Activated CD4-positive, alpha-beta memory T cell treated with anti-CD3 and anti-CD28 coated beads for 36 hours (primary cell): ENCODE results near the gene GABRR1. TPM values are rescaled to one million over a fixed set of nuclear protein-coding genes. Genes with fewer than 3 reads are reported as not detected.

ENCODE experiments used
- CTCF ChIA-PET: fragments of 350-600 bp; sonication (Branson Sonifier 250); formaldehyde crosslinking; loops from one replicate; lab custom pipeline; 2021; ENCODE audit warnings: antibody characterized with exemption, inconsistent platforms; lab: Charles Lee
- POLR2A ChIA-PET: fragments of 350-600 bp; sonication (Branson Sonifier 250); formaldehyde crosslinking; loops from one replicate; lab custom pipeline; 2021; ENCODE audit warnings: antibody characterized with exemption; lab: Charles Lee
- DNase-seq: peaks from one replicate; pipeline ENCODE4 v3.0.0-alpha.2; 2020
- H3K27ac Mint-ChIP-seq: one replicate; pipeline ENCODE4 v1.8.0; 2021; ENCODE audit warnings: mixed read lengths
- H3K27me3 Mint-ChIP-seq: one replicate; pipeline ENCODE4 v1.8.0; 2021; ENCODE audit warnings: mixed read lengths
- H3K36me3 Mint-ChIP-seq: one replicate; pipeline ENCODE4 v1.8.0; 2021; ENCODE audit warnings: mixed read lengths
- H3K4me1 Mint-ChIP-seq: one replicate; pipeline ENCODE4 v1.8.0; 2021; ENCODE audit warnings: low read depth, mixed read lengths
- H3K4me3 Mint-ChIP-seq: one replicate; pipeline ENCODE4 v1.8.0; 2021; ENCODE audit warnings: mild to moderate bottlenecking, mixed read lengths
- H3K9me3 Mint-ChIP-seq: one replicate; pipeline ENCODE4 v1.8.0; 2021; ENCODE audit warnings: mixed read lengths
- intact Hi-C: fragments of 100-400 bp; cut with micrococcal nuclease; formaldehyde crosslinking; loops from one replicate; pipeline ENCODE4 v1.15.1; 2023
- total RNA-seq, 2 experiments: library from RNA; stranded (reverse); gene quantifications; one replicate each; pipeline ENCODE4 v1.2.3, GENCODE V29; 2021

GABRR1 gene
- total RNA-seq, 2 experiments from 2014 or later: not detected

GRCh38 chr6:89212472-89212871 lies 4.7 kb downstream of the GABRR1 start:
- Mint-ChIP-seq H3K4me1 (no peaks in the 10 kb centered on the region), H3K9me3 (no peaks in the 10 kb centered on the region), H3K27ac (no peak overlapping the region), H3K4me3 (no peak overlapping the region), H3K27me3 (peaks cover 6% of the 10 kb centered on the region), H3K36me3 (no peaks in the 10 kb centered on the region)
- ChIA-PET POLR2A (no interaction called here), CTCF (no interaction called here)
- intact Hi-C loops: no loop called here
- DNase-seq: no peak

- CTCF ChIA-PET: interaction anchor here (0.7 kb wide), 1 partner anchor 153 kb away, joined by 3 read pairs; no protein-coding TSS in a partner anchor
Observed at GRCh38 chr6:89209457-89209856, 7.7 kb downstream of the GABRR1 start.

GRCh38 chr6:89208551-89208950 lies 8.6 kb downstream of the GABRR1 start:
- Mint-ChIP-seq H3K4me1 (no peaks in the 10 kb centered on the region), H3K27me3 (peaks cover 6% of the 10 kb centered on the region), H3K4me3 (no peak overlapping the region), H3K27ac (no peak overlapping the region), H3K9me3 (no peaks in the 10 kb centered on the region), H3K36me3 (no peaks in the 10 kb centered on the region)
- intact Hi-C loops: no loop called here
- ChIA-PET CTCF (no interaction called here), POLR2A (no interaction called here)
- DNase-seq: no peak

More at GRCh38 chr6:89209457-89209856, 7.7 kb downstream of the GABRR1 start:
- H3K27me3 Mint-ChIP-seq: peaks cover 6% of the 10 kb centered on the region
- H3K4me1 Mint-ChIP-seq: no peaks in the 10 kb centered on the region
- H3K4me3 Mint-ChIP-seq: no peak overlapping the region
- intact Hi-C loops: no loop called here
- no peak overlapping the region for H3K27ac Mint-ChIP-seq
- no peaks in the 10 kb centered on the region for H3K36me3 Mint-ChIP-seq
- no peak for DNase-seq
- no peaks in the 10 kb centered on the region for H3K9me3 Mint-ChIP-seq
- POLR2A ChIA-PET: no interaction called here

- intact Hi-C loops: no loop called here
- H3K4me3 Mint-ChIP-seq: no peak overlapping the region
- DNase-seq: no peak
- POLR2A ChIA-PET: interaction anchor here (0.6 kb wide), 2 partner anchors 918 to 1121 kb away, joined by 3 to 4 read pairs; no protein-coding TSS in a partner anchor
- CTCF ChIA-PET: no interaction called here
- H3K36me3 Mint-ChIP-seq: no peaks in the 10 kb centered on the region
- no peaks in the 10 kb centered on the region for H3K9me3 Mint-ChIP-seq
- H3K4me1 Mint-ChIP-seq: no peaks in the 10 kb centered on the region
- peaks cover 4% of the 10 kb centered on the region for H3K27me3 Mint-ChIP-seq
- H3K27ac Mint-ChIP-seq: no peak overlapping the region
Observed at GRCh38 chr6:89205819-89206218, 11.3 kb downstream of the GABRR1 start.

- Mint-ChIP-seq H3K4me1 (no peaks in the 10 kb centered on the region), H3K27me3 (peaks cover 3% of the 10 kb centered on the region), H3K27ac (no peak overlapping the region), H3K9me3 (no peaks in the 10 kb centered on the region), H3K4me3 (no peak overlapping the region), H3K36me3 (no peaks in the 10 kb centered on the region)
- ChIA-PET POLR2A (no interaction called here), CTCF (no interaction called here)
- DNase-seq: no peak
- intact Hi-C loops: no loop called here
Observed at GRCh38 chr6:89204096-89204495, 13.1 kb downstream of the GABRR1 start.

GRCh38 chr6:89200706-89201215 lies 16.4 kb downstream of the GABRR1 start:
- Mint-ChIP-seq H3K27ac (no peak overlapping the region), H3K4me1 (no peaks in the 10 kb centered on the region), H3K4me3 (no peak overlapping the region), H3K36me3 (peaks cover 1% of the 10 kb centered on the region), H3K9me3 (peaks cover 3% of the 10 kb centered on the region), H3K27me3 (peaks cover 3% of the 10 kb centered on the region)
- CTCF ChIA-PET: interaction anchor here (1.2 kb wide), 1 partner anchor 408 kb away, joined by 5 read pairs; no protein-coding TSS in a partner anchor
- POLR2A ChIA-PET: interaction anchor here (0.6 kb wide), 1 partner anchor 197 kb away, joined by 3 read pairs; no protein-coding TSS in a partner anchor
- DNase-seq: no peak
- intact Hi-C loops: no loop called here

- no peak for DNase-seq
- intact Hi-C loops: no loop called here
- peaks cover 8% of the 10 kb centered on the region for H3K27me3 Mint-ChIP-seq
- peaks cover 5% of the 10 kb centered on the region for H3K36me3 Mint-ChIP-seq
- H3K4me3 Mint-ChIP-seq: no peak overlapping the region
- peaks cover 14% of the 10 kb centered on the region for H3K9me3 Mint-ChIP-seq
- POLR2A ChIA-PET: no interaction called here
- no peaks in the 10 kb centered on the region for H3K4me1 Mint-ChIP-seq
- H3K27ac Mint-ChIP-seq: no peak overlapping the region
- CTCF ChIA-PET: interaction anchor here (0.6 kb wide), 1 partner anchor 35 kb away, joined by 4 read pairs; no protein-coding TSS in a partner anchor
Observed at GRCh38 chr6:89199579-89199978, 17.6 kb downstream of the GABRR1 start.

GRCh38 chr6:89198235-89198634 lies 18.9 kb downstream of the GABRR1 start:
- Mint-ChIP-seq H3K36me3 (peaks cover 6% of the 10 kb centered on the region), H3K4me3 (no peak overlapping the region), H3K27ac (no peak overlapping the region), H3K9me3 (peaks cover 25% of the 10 kb centered on the region), H3K27me3 (peaks cover 8% of the 10 kb centered on the region), H3K4me1 (no peaks in the 10 kb centered on the region)
- no peak for DNase-seq
- ChIA-PET POLR2A (no interaction called here), CTCF (no interaction called here)
- intact Hi-C loops: no loop called here

GRCh38 chr6:89197141-89197540 lies 20.0 kb downstream of the GABRR1 start:
- H3K4me3 Mint-ChIP-seq: no peak overlapping the region
- H3K4me1 Mint-ChIP-seq: no peaks in the 10 kb centered on the region
- peaks cover 6% of the 10 kb centered on the region for H3K36me3 Mint-ChIP-seq
- peaks cover 8% of the 10 kb centered on the region for H3K27me3 Mint-ChIP-seq
- ChIA-PET POLR2A (no interaction called here), CTCF (no interaction called here)
- no peak overlapping the region for H3K27ac Mint-ChIP-seq
- intact Hi-C loops: no loop called here
- H3K9me3 Mint-ChIP-seq: peaks cover 25% of the 10 kb centered on the region
- DNase-seq: no peak

- H3K27ac Mint-ChIP-seq: no peak overlapping the region
- ChIA-PET CTCF (interaction anchor here (0.9 kb wide), 1 partner anchor 116 kb away, joined by 3 read pairs; no protein-coding TSS in a partner anchor), POLR2A (no interaction called here)
- H3K4me1 Mint-ChIP-seq: no peaks in the 10 kb centered on the region
- no peak overlapping the region for H3K4me3 Mint-ChIP-seq
- DNase-seq: no peak
- intact Hi-C loops: no loop called here
- H3K36me3 Mint-ChIP-seq: peaks cover 6% of the 10 kb centered on the region
- H3K27me3 Mint-ChIP-seq: peaks cover 7% of the 10 kb centered on the region
- H3K9me3 Mint-ChIP-seq: peaks cover 25% of the 10 kb centered on the region
Observed at GRCh38 chr6:89194559-89194958, 22.6 kb downstream of the GABRR1 start.

GRCh38 chr6:89190741-89191140 lies 26.4 kb downstream of the GABRR1 start:
- ChIA-PET CTCF (no interaction called here), POLR2A (no interaction called here)
- intact Hi-C loops: no loop called here
- Mint-ChIP-seq H3K4me1 (no peaks in the 10 kb centered on the region), H3K27ac (no peak overlapping the region), H3K36me3 (peaks cover 4% of the 10 kb centered on the region), H3K4me3 (no peak overlapping the region), H3K27me3 (peaks cover 7% of the 10 kb centered on the region), H3K9me3 (peaks cover 22% of the 10 kb centered on the region)
- no peak for DNase-seq

- no peaks in the 10 kb centered on the region for H3K9me3 Mint-ChIP-seq
- CTCF ChIA-PET: no interaction called here
- H3K27me3 Mint-ChIP-seq: peaks cover 6% of the 10 kb centered on the region
- H3K4me3 Mint-ChIP-seq: no peak overlapping the region
- H3K27ac Mint-ChIP-seq: no peak overlapping the region
- H3K4me1 Mint-ChIP-seq: no peaks in the 10 kb centered on the region
- no peaks in the 10 kb centered on the region for H3K36me3 Mint-ChIP-seq
- intact Hi-C loops: no loop called here
- POLR2A ChIA-PET: no interaction called here
- DNase-seq: no peak
Observed at GRCh38 chr6:89187504-89187903, 29.7 kb downstream of the GABRR1 start.

- Mint-ChIP-seq H3K9me3 (no peaks in the 10 kb centered on the region), H3K27ac (no peak overlapping the region), H3K4me1 (no peaks in the 10 kb centered on the region), H3K36me3 (no peaks in the 10 kb centered on the region), H3K27me3 (peaks cover 6% of the 10 kb centered on the region), H3K4me3 (no peak overlapping the region)
- ChIA-PET CTCF (no interaction called here), POLR2A (no interaction called here)
- intact Hi-C loops: no loop called here
- no peak for DNase-seq
Observed at GRCh38 chr6:89186762-89187161, 30.4 kb downstream of the GABRR1 start.
